Uterus (tissue), 4 donors: Measurements from ENCODE around the gene ROPN1. TPM values are rescaled to one million over a fixed set of nuclear protein-coding genes. Genes with fewer than 3 reads are reported as not detected.
"Not testable (repeated sequence)": the region's sequence is repeated elsewhere in the genome, so short reads cannot be mapped to it uniquely, and the experiment has no call there.

ENCODE experiments used
- DNase-seq, 2 donors: peaks; one replicate each; pipeline ENCODE4 v3.0.0-alpha.2; 2019 to 2020
- H3K27ac ChIP-seq, 2 donors: fragments of 200-600 bp; sonication (generic); 1 replicate in 1 of 2; 2 replicates in 1 of 2; pipeline ENCODE4 v1.5.1; 2016 to 2018
- H3K27me3 ChIP-seq, 2 donors: fragments of 200-600 bp; sonication (generic); one replicate each; pipeline ENCODE4 v1.5.1; 2018 to 2019; ENCODE audit warnings: control low read depth in 1 of 2
- H3K36me3 ChIP-seq, 2 donors: fragments of 200-600 bp; sonication (generic); one replicate each; pipeline ENCODE4 v1.5.1; 2019; ENCODE audit warnings: control low read depth in 1 of 2
- H3K4me1 ChIP-seq, 2 donors: fragments of 200-600 bp; sonication (generic); one replicate each; pipeline ENCODE4 v1.5.1; 2018 to 2019; ENCODE audit warnings: control low read depth in 1 of 2
- H3K4me3 ChIP-seq, 2 donors: fragments of 200-600 bp; sonication (generic); 1 replicate in 1 of 2; 2 replicates in 1 of 2; pipeline ENCODE4 v1.5.1; 2018 to 2019; ENCODE audit warnings: mild to moderate bottlenecking in 1 of 2
- H3K9me3 ChIP-seq, 2 donors: fragments of 200-600 bp; sonication (generic); one replicate each; pipeline ENCODE4 v1.5.1; 2019; ENCODE audit warnings: control low read depth in 1 of 2
- CTCF ChIP-seq, 4 experiments: fragments of 200-600 bp in 2 of 4; fragments of 450-650 bp in 2 of 4; sonication (generic) in 2 of 4; IDR thresholded peaks; one replicate each; pipeline ENCODE4 v1.5.1; 2016 to 2019; ENCODE audit warnings: antibody characterized with exemption in 4 of 4, mild to moderate bottlenecking in 2 of 4, moderate library complexity in 1 of 4
- POLR2A ChIP-seq, 2 donors: fragments of 450-650 bp; IDR thresholded peaks; one replicate each; pipeline ENCODE4 v1.6.1; 2016; ENCODE audit warnings: antibody characterized with exemption in 2 of 2, mild to moderate bottlenecking in 1 of 2, moderate library complexity in 1 of 2
- intact Hi-C: fragments of 100-400 bp; cut with DNase I; formaldehyde crosslinking; loops from one replicate; pipeline ENCODE4 v1.15.1; 2023; ENCODE audit warnings: low total_unique reads
- total RNA-seq, 4 donors: library from RNA; depleted of rRNA in 3 of 4; stranded (reverse); fragments of >200 nt in 3 of 4; gene quantifications; one replicate each; pipeline versions ENCODE4 v1.1.0 to v1.2.4, GENCODE V29; 2014 to 2023
- donor health status: DM: yes; HTN: yes; CAD: no.

Gene ROPN1
- not detected for total RNA-seq

GRCh38 chr3:123991730-123992588, at the start of gene ROPN1:
ROPN1 (minus strand) TSS chr3:123992124; CDS start chr3:123980481, 11,643 bp downstream.
- H3K4me1 ChIP-seq, H3K27ac ChIP-seq, H3K36me3 ChIP-seq, DNase-seq, intact Hi-C loops, H3K27me3 ChIP-seq, H3K4me3 ChIP-seq, H3K9me3 ChIP-seq: not testable (repeated sequence)

GRCh38 chr3:124041553-124041952, 49.6 kb upstream of the ROPN1 start:
- Histone ChIP-seq H3K27ac (no peak overlapping the region), H3K27me3 (no peaks in the 10 kb centered on the region), H3K9me3 (no peaks in the 10 kb centered on the region), H3K4me3 (no peak overlapping the region), H3K36me3 (no peaks in the 10 kb centered on the region), H3K4me1 (no peaks in the 10 kb centered on the region)
- DNase-seq = no peak
- no peak for TF ChIP-seq CTCF (IDR thresholded peaks at IDR 0.05)
- intact Hi-C loops = no loop called here

GRCh38 chr3:124037326-124037725, 45.4 kb upstream of the ROPN1 start:
- Histone ChIP-seq H3K4me3 (no peak overlapping the region), H3K27ac (no peak overlapping the region), H3K4me1 (no peaks in the 10 kb centered on the region), H3K36me3 (no peaks in the 10 kb centered on the region), H3K9me3 (no peaks in the 10 kb centered on the region), H3K27me3 (no peaks in the 10 kb centered on the region)
- TF ChIP-seq CTCF (IDR thresholded peaks at IDR 0.05) (no peak), POLR2A (IDR thresholded peaks at IDR 0.05) (no peak)
- no peak for DNase-seq
- intact Hi-C loops = no loop called here

GRCh38 chr3:124036214-124036613, 44.3 kb upstream of the ROPN1 start:
- H3K36me3 ChIP-seq, DNase-seq, H3K27ac ChIP-seq, H3K27me3 ChIP-seq, H3K9me3 ChIP-seq, H3K4me1 ChIP-seq, H3K4me3 ChIP-seq, intact Hi-C loops: not testable (repeated sequence)

- intact Hi-C loops = no loop called here
Observed at GRCh38 chr3:124035463-124036121, 43.7 kb upstream of the ROPN1 start.

More at GRCh38 chr3:124035463-124036121, 43.7 kb upstream of the ROPN1 start:
- no peak for DNase-seq
- Histone ChIP-seq H3K9me3 (no peaks in the 10 kb centered on the region), H3K27me3 (no peaks in the 10 kb centered on the region), H3K4me3 (no peak overlapping the region), H3K4me1 (no peaks in the 10 kb centered on the region), H3K27ac (no peak overlapping the region), H3K36me3 (no peaks in the 10 kb centered on the region)
- TF ChIP-seq CTCF (IDR thresholded peaks at IDR 0.05) = no peak
- no peak for TF ChIP-seq POLR2A (IDR thresholded peaks at IDR 0.05)
